IMR-90 (cell line): ENCODE results near the gene LTBP1. TPM values are rescaled to one million over a fixed set of nuclear protein-coding genes. Genes with fewer than 3 reads are reported as not detected.

Source experiments
- ATAC-seq: fragments of 200-7000 bp; cut with Tn5 transposase; 2 replicates; pipeline ENCODE4 v1.9.1; 2020; ENCODE audit warnings: low read depth, mild to moderate bottlenecking, moderate library complexity
- BruUV-seq: library from RNA; stranded (reverse); fragments of 400-500 nt; replicated peaks from 2 replicates; lab custom pipeline; 2021; lab: Mats Ljungman, UMichigan
- CTCF ChIA-PET: fragments of 300-600 bp; formaldehyde crosslinking; extraction: SDS; loops from one replicate; lab custom pipeline; 2021; ENCODE audit warnings: antibody characterized with exemption; lab: Yijun Ruan, JAX
- POLR2A ChIA-PET: fragments of 300-600 bp; sonication (Branson Sonifier 250); formaldehyde crosslinking; loops from one replicate; lab custom pipeline; 2022; ENCODE audit warnings: antibody characterized with exemption; ENCODE audit not compliant: unreplicated experiment; lab: Charles Lee
- DNase-seq: peaks from one replicate; pipeline ENCODE4 v3.0.0; 2013
- H2AFZ ChIP-seq: replicated peaks from 2 replicates; pipeline ENCODE3; 2013; ENCODE audit warnings: low read length, mild to moderate bottlenecking; ENCODE audit not compliant: poor library complexity
- H2AK5ac ChIP-seq: 2 replicates; pipeline ENCODE4 v1.6.1; 2013; ENCODE audit warnings: low read depth, low read length, inconsistent platforms
- H2AK9ac ChIP-seq: replicated peaks from 2 replicates; pipeline ENCODE3; 2013; ENCODE audit warnings: mild to moderate bottlenecking, low read depth, low read length, moderate library complexity; ENCODE audit not compliant: poor library complexity
- H2BK120ac ChIP-seq: 2 replicates; pipeline ENCODE4 v1.6.1; 2013; ENCODE audit warnings: low read depth, low read length, inconsistent platforms
- H2BK15ac ChIP-seq: 3 replicates; pipeline ENCODE4 v1.6.1; 2013; ENCODE audit warnings: low read depth, low read length, inconsistent platforms
- H2BK20ac ChIP-seq: 2 replicates; pipeline ENCODE4 v1.6.1; 2013; ENCODE audit warnings: low read depth, mild to moderate bottlenecking, inconsistent platforms, low read length, moderate library complexity
- H2BK5ac ChIP-seq: 2 replicates; pipeline ENCODE4 v1.6.1; 2013; ENCODE audit warnings: mild to moderate bottlenecking, low read depth, low read length, inconsistent platforms; ENCODE audit not compliant: poor library complexity, severe bottlenecking
- H3K14ac ChIP-seq: replicated peaks from 2 replicates; pipeline ENCODE4 v1.6.1; 2013; ENCODE audit warnings: low read depth, low read length, inconsistent platforms
- H3K18ac ChIP-seq: 2 replicates; pipeline ENCODE4 v1.6.1; 2013; ENCODE audit warnings: low read depth, low read length, control low read depth
- H3K23ac ChIP-seq: 2 replicates; pipeline ENCODE4 v1.6.1; 2013; ENCODE audit warnings: low read depth, low read length, inconsistent platforms
- H3K27ac ChIP-seq: 2 replicates; pipeline ENCODE4 v1.5.1; 2013; ENCODE audit warnings: mild to moderate bottlenecking, control low read depth, low read length; ENCODE audit not compliant: insufficient read depth
- H3K27me3 ChIP-seq: 2 replicates; pipeline ENCODE4 v1.6.1; 2013; ENCODE audit warnings: low read length; ENCODE audit not compliant: control insufficient read depth, insufficient read depth
- H3K36me3 ChIP-seq: 2 replicates; pipeline ENCODE4 v1.6.1; 2013; ENCODE audit warnings: low read length, mixed read lengths; ENCODE audit not compliant: control insufficient read depth, insufficient read depth
- H3K4ac ChIP-seq: 2 replicates; pipeline ENCODE4 v1.6.1; 2013; ENCODE audit warnings: low read depth, low read length, inconsistent platforms
- H3K4me1 ChIP-seq: 2 replicates; pipeline ENCODE4 v1.6.1; 2013; ENCODE audit warnings: low read length, mixed read lengths; ENCODE audit not compliant: control insufficient read depth, insufficient read depth
- H3K4me2 ChIP-seq: 2 replicates; pipeline ENCODE4 v1.6.1; 2013; ENCODE audit warnings: low read depth, mild to moderate bottlenecking, control low read depth, low read length, moderate library complexity
- H3K4me3 ChIP-seq: 2 replicates; pipeline ENCODE4 v1.5.1; 2013; ENCODE audit warnings: low read depth, mild to moderate bottlenecking, control low read depth, low read length, moderate library complexity; ENCODE audit not compliant: insufficient read depth
- H3K56ac ChIP-seq: 2 replicates; pipeline ENCODE4 v1.6.1; 2013; ENCODE audit warnings: low read length, inconsistent platforms; ENCODE audit not compliant: insufficient read depth; ENCODE audit errors: extremely low read depth
- H3K79me1 ChIP-seq, 2 experiments: 2 replicates each; pipeline ENCODE4 v1.6.1; 2013; ENCODE audit warnings: low read length in 2 of 2, inconsistent platforms in 1 of 2, low read depth in 1 of 2
- H3K9ac ChIP-seq: 2 replicates; pipeline ENCODE4 v1.6.1; 2013; ENCODE audit warnings: low read depth, low read length, control low read depth
- H3K9me1 ChIP-seq: 2 replicates; pipeline ENCODE4 v1.6.1; 2013; ENCODE audit warnings: low read length, inconsistent platforms; ENCODE audit not compliant: insufficient read depth
- H3K9me3 ChIP-seq: 2 replicates; pipeline ENCODE4 v1.6.1; 2013; ENCODE audit warnings: low read length; ENCODE audit not compliant: control insufficient read depth, insufficient read depth
- H4K20me1 ChIP-seq: 2 replicates; pipeline ENCODE4 v1.6.1; 2013; ENCODE audit warnings: low read length, inconsistent platforms; ENCODE audit not compliant: insufficient read depth
- H4K5ac ChIP-seq: 2 replicates; pipeline ENCODE4 v1.6.1; 2013; ENCODE audit warnings: mild to moderate bottlenecking, low read depth, low read length, control low read depth
- H4K8ac ChIP-seq, 2 experiments: 2 replicates each; pipeline ENCODE4 v1.6.1; 2013; ENCODE audit warnings: low read depth in 2 of 2, low read length in 2 of 2, control low read depth in 1 of 2, inconsistent platforms in 1 of 2
- H4K91ac ChIP-seq: 2 replicates; pipeline ENCODE4 v1.6.1; 2013; ENCODE audit warnings: low read depth, low read length, inconsistent platforms; ENCODE audit not compliant: insufficient read depth
- BHLHE40 ChIP-seq: fragments of 150-350 bp; IDR thresholded peaks from 2 replicates; pipeline ENCODE4 v1.6.1; 2016; ENCODE audit warnings: mild to moderate bottlenecking, low read depth, low read length
- CEBPB ChIP-seq: IDR thresholded peaks from 2 replicates; pipeline ENCODE4 v1.6.1; 2012; ENCODE audit warnings: low read depth, low read length, improper control_type of control experiment
- CHD1 ChIP-seq: IDR thresholded peaks from 2 replicates; pipeline ENCODE4 v1.6.1; 2012; ENCODE audit warnings: low read depth, low read length, improper control_type of control experiment
- CTCF ChIP-seq: conservative IDR thresholded peaks from 2 replicates; pipeline ENCODE4 v1.5.1; 2012; ENCODE audit warnings: mild to moderate bottlenecking, low read depth, low read length, improper control_type of control experiment
- ELK1 ChIP-seq: fragments of 150-350 bp; IDR thresholded peaks from 2 replicates; pipeline ENCODE4 v1.6.1; 2016; ENCODE audit warnings: low read depth, mild to moderate bottlenecking, low read length, moderate library complexity, borderline replicate concordance
- FOS ChIP-seq: fragments of 150-350 bp; IDR thresholded peaks from 2 replicates; pipeline ENCODE4 v1.6.1; 2016; ENCODE audit warnings: low read depth, low read length
- MAFK ChIP-seq: IDR thresholded peaks from 2 replicates; pipeline ENCODE4 v1.6.1; 2012; ENCODE audit warnings: low read depth, low read length, improper control_type of control experiment
- MAZ ChIP-seq: IDR thresholded peaks from 2 replicates; pipeline ENCODE4 v1.6.1; 2012; ENCODE audit warnings: low read depth, mild to moderate bottlenecking, low read length, improper control_type of control experiment, moderate library complexity, borderline replicate concordance
- MXI1 ChIP-seq: IDR thresholded peaks from 2 replicates; pipeline ENCODE4 v1.6.1; 2012; ENCODE audit warnings: low read depth, mild to moderate bottlenecking, low read length, moderate library complexity, borderline replicate concordance
- NFE2L2 ChIP-seq: fragments of 150-350 bp; IDR thresholded peaks from 2 replicates; pipeline ENCODE4 v1.6.1; 2016; ENCODE audit warnings: low read depth, mild to moderate bottlenecking, low read length
- POLR2A ChIP-seq: IDR thresholded peaks from 2 replicates; pipeline ENCODE4 v1.6.1; 2012; ENCODE audit warnings: mild to moderate bottlenecking, low read depth, low read length
- RAD21 ChIP-seq: IDR thresholded peaks from 2 replicates; pipeline ENCODE4 v1.6.1; 2012; ENCODE audit warnings: low read length, improper control_type of control experiment
- RCOR1 ChIP-seq: IDR thresholded peaks from 2 replicates; pipeline ENCODE4 v1.6.1; 2012; ENCODE audit warnings: mild to moderate bottlenecking, low read length, improper control_type of control experiment; ENCODE audit not compliant: insufficient replicate concordance
- RFX5 ChIP-seq: IDR thresholded peaks from 2 replicates; pipeline ENCODE4 v1.8.0; 2012; ENCODE audit warnings: low read depth, mild to moderate bottlenecking, low read length, moderate library complexity
- SMC3 ChIP-seq: fragments of 150-350 bp; IDR thresholded peaks from 2 replicates; pipeline ENCODE4 v1.6.1; 2016; ENCODE audit warnings: low read depth, mild to moderate bottlenecking, antibody characterized with exemption, low read length, moderate library complexity
- USF2 ChIP-seq: fragments of 150-350 bp; IDR thresholded peaks from 2 replicates; pipeline ENCODE4 v1.6.1; 2017; ENCODE audit warnings: mild to moderate bottlenecking, antibody characterized with exemption, low read length, low read depth
- WGBS, 2 experiments: methylation state at CpG; one replicate each; pipeline versions ENCODE4 v1.1.5 to v1.1.7; 2013; ENCODE audit warnings: missing lambda C conversion rate in 2 of 2; ENCODE audit not compliant: insufficient read length in 1 of 2; ENCODE audit errors: extremely low coverage in 2 of 2; 5-methylcytosine and 5-hydroxymethylcytosine counted together
- dilution Hi-C: fragments of 300-500 bp; cut with HindIII; formaldehyde crosslinking; loops from one replicate; pipeline ENCODE4 v1.14.3; 2018; ENCODE audit warnings: low sequenced_read_pairs; ENCODE audit not compliant: unreplicated experiment
- in situ Hi-C: fragments of 300-500 bp; cut with MboI; formaldehyde crosslinking; loops from 3 replicates; pipeline ENCODE4 v1.14.3; 2019; ENCODE audit warnings: low sequenced_read_pairs, inconsistent platforms, mixed read lengths
- intact Hi-C: fragments of 100-400 bp; cut with micrococcal nuclease; formaldehyde crosslinking; loops from 2 replicates; pipeline ENCODE4 v1.10.0; 2022
- polyA plus RNA-seq, 3 experiments: library from polyadenylated mRNA; depleted of rRNA; stranded (reverse); fragments of >200 nt; gene quantifications; 2 replicates each; pipeline ENCODE4 v1.2.3, GENCODE V29; 2012; ENCODE audit warnings: low replicate concordance in 1 of 3
- total RNA-seq: library from RNA; depleted of rRNA; stranded (reverse); fragments of >200 nt; gene quantifications from 2 replicates; pipeline ENCODE4 v1.2.3, GENCODE V29; 2012

Gene LTBP1
- total and polyA plus RNA-seq, 2 of the 4 experiments (the other 2 are of a cell fraction) = 235 to 326 TPM

GRCh38 chr2:33136056-33136455 is 189.3 kb downstream of the LTBP1 start:
- H2AK9ac ChIP-seq = no peak overlapping the region
- peak overlapping the region; percentile 99 for H2BK120ac ChIP-seq
- in situ Hi-C loops = loop anchor here (10.0 kb wide), 1 partner anchor 191 kb away; the partner anchor contains the start of gene LTBP1
- peak overlapping the region; percentile 87 for H4K5ac ChIP-seq
- POLR2A ChIA-PET = no interaction called here
- peaks cover 16 to 58% of the 10 kb centered on the region in 2 experiments for H3K79me1 ChIP-seq
- dilution Hi-C loops = no loop called here
- H2BK5ac ChIP-seq = peak overlapping the region; percentile 97
- peak; percentile 35 for DNase-seq
- TSS peak; percentile 49 for BruUV-seq
- peak overlapping the region; percentile 42 for H2AK5ac ChIP-seq
- peak overlapping the region; percentile 80 for H3K18ac ChIP-seq
- H4K8ac ChIP-seq = peak overlapping the region; percentile 71 to 79; a peak in 3 of 4 replicates
- no peaks in the 10 kb centered on the region for H3K9me3 ChIP-seq
- peak overlapping the region; percentile 91 for H3K56ac ChIP-seq
- H3K14ac ChIP-seq = peak overlapping the region; percentile 99
- peak overlapping the region; percentile 43; the same call in 2 of the 3 replicates for H2BK15ac ChIP-seq
- H3K23ac ChIP-seq = peak overlapping the region; percentile 73; the same call in 1 of the 2 replicates
- peaks cover 10% of the 10 kb centered on the region for H3K9me1 ChIP-seq
- WGBS, 2 experiments = 0% methylated on average over 2 of the region's 4 CpGs; no CpG with 5 or more reads in 1 of the 2 experiments
- peak overlapping the region; percentile 74 for H3K4me3 ChIP-seq
- no peaks in the 10 kb centered on the region for H3K27me3 ChIP-seq
- ATAC-seq = no peak
- H2BK20ac ChIP-seq = peak overlapping the region; percentile 41; the same call in 1 of the 2 replicates
- TF ChIP-seq MXI1 (no peak), RCOR1 (no peak), MAZ (no peak), SMC3 (no peak), NFE2L2 (no peak), BHLHE40 (no peak), USF2 (no peak), POLR2A (no peak), CEBPB (no peak), FOS (no peak), RAD21 (no peak), ELK1 (no peak), CHD1 (no peak), MAFK (no peak), RFX5 (no peak), CTCF (no peak)
- H4K91ac ChIP-seq = peak overlapping the region; percentile 20; the same call in 1 of the 2 replicates
- CTCF ChIA-PET = no interaction called here
- peaks cover 17% of the 10 kb centered on the region for H3K4me1 ChIP-seq
- peak overlapping the region; percentile 84 for H3K4me2 ChIP-seq
- peak overlapping the region; percentile 92 for H3K27ac ChIP-seq
- H4K20me1 ChIP-seq = peaks cover 8% of the 10 kb centered on the region; the same call in 1 of the 2 replicates
- peak overlapping the region; percentile 92 for H3K9ac ChIP-seq
- H3K4ac ChIP-seq = peak overlapping the region; percentile 74
- H2AFZ ChIP-seq = no peak overlapping the region
- peaks cover 8% of the 10 kb centered on the region for H3K36me3 ChIP-seq
- intact Hi-C loops = loop anchor here (5.0 to 10.0 kb wide), 3 partner anchors 274 to 449 kb away; no protein-coding TSS in a partner anchor
